Type B pancreatic cell (in vitro differentiated cells): ENCODE measurements around the gene PON1. TPM values are rescaled to one million over a fixed set of nuclear protein-coding genes. Genes with fewer than 3 reads are reported as not detected.

Experiments
- DNase-seq: peaks from one replicate; pipeline ENCODE4 v3.0.0; 2021; ENCODE audit warnings: mixed read lengths; ENCODE audit not compliant: unreplicated experiment; ENCODE audit errors: extremely low spot score
- H3K27ac Mint-ChIP-seq: 2 replicates; pipeline ENCODE4 v1.8.0; 2021; ENCODE audit warnings: mild to moderate bottlenecking, mixed read lengths
- H3K27me3 Mint-ChIP-seq: 2 replicates; pipeline ENCODE4 v1.8.0; 2021; ENCODE audit warnings: mixed read lengths
- H3K36me3 Mint-ChIP-seq: 2 replicates; pipeline ENCODE4 v1.8.0; 2021; ENCODE audit warnings: mixed read lengths
- H3K4me1 Mint-ChIP-seq: one replicate; pipeline ENCODE4 v1.8.0; 2021; ENCODE audit warnings: mixed read lengths; ENCODE audit not compliant: unreplicated experiment
- H3K4me3 Mint-ChIP-seq: 2 replicates; pipeline ENCODE4 v1.8.0; 2021; ENCODE audit warnings: mild to moderate bottlenecking, mixed read lengths
- H3K9me3 Mint-ChIP-seq: 2 replicates; pipeline ENCODE4 v1.8.0; 2021; ENCODE audit warnings: mixed read lengths
- total RNA-seq: library from RNA; stranded (reverse); gene quantifications from 2 replicates; pipeline ENCODE4 v1.2.1, GENCODE V29; 2021; ENCODE audit warnings: low replicate concordance
- TF ChIP-seq, protein P1 (sequence below): fragments of 200-600 bp; sonication (generic); conservative IDR thresholded peaks from 2 replicates; pipeline ENCODE4 v1.5.0; 2021; ENCODE audit warnings: antibody characterized with exemption, mild to moderate bottlenecking

Gene PON1
- total RNA-seq, 1 donor from 2014 or later = 0.99 TPM

DNA sequence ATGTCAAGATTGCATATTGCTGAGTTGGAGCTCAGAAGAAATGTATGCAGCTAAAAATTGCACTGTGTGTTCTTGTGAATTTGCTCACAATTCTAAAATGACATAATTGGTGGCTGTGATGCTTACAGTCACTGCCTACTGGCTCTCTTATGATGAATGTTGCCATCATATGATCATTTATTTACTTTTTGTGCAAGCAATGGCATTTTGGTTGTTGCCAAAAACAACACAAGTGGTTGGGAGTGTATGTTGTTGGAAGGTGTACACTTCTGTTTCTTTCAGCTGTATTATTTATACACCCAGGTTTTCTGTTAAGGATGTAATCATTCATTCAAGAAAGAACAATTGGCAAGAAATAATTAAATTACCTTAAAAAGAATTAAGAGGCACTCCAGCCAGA is 28.9 kb downstream of the PON1 start:
- peaks cover 11% of the 10 kb centered on the region for H3K36me3 Mint-ChIP-seq
- no peaks in the 10 kb centered on the region for H3K9me3 Mint-ChIP-seq
- no peaks in the 10 kb centered on the region for H3K27me3 Mint-ChIP-seq
- no peak for DNase-seq
- TF ChIP-seq, protein P1, sequence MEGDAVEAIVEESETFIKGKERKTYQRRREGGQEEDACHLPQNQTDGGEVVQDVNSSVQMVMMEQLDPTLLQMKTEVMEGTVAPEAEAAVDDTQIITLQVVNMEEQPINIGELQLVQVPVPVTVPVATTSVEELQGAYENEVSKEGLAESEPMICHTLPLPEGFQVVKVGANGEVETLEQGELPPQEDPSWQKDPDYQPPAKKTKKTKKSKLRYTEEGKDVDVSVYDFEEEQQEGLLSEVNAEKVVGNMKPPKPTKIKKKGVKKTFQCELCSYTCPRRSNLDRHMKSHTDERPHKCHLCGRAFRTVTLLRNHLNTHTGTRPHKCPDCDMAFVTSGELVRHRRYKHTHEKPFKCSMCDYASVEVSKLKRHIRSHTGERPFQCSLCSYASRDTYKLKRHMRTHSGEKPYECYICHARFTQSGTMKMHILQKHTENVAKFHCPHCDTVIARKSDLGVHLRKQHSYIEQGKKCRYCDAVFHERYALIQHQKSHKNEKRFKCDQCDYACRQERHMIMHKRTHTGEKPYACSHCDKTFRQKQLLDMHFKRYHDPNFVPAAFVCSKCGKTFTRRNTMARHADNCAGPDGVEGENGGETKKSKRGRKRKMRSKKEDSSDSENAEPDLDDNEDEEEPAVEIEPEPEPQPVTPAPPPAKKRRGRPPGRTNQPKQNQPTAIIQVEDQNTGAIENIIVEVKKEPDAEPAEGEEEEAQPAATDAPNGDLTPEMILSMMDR = no peak
- H3K27ac Mint-ChIP-seq = no peak overlapping the region
- no peaks in the 10 kb centered on the region for H3K4me1 Mint-ChIP-seq
- H3K4me3 Mint-ChIP-seq = no peak overlapping the region

DNA sequence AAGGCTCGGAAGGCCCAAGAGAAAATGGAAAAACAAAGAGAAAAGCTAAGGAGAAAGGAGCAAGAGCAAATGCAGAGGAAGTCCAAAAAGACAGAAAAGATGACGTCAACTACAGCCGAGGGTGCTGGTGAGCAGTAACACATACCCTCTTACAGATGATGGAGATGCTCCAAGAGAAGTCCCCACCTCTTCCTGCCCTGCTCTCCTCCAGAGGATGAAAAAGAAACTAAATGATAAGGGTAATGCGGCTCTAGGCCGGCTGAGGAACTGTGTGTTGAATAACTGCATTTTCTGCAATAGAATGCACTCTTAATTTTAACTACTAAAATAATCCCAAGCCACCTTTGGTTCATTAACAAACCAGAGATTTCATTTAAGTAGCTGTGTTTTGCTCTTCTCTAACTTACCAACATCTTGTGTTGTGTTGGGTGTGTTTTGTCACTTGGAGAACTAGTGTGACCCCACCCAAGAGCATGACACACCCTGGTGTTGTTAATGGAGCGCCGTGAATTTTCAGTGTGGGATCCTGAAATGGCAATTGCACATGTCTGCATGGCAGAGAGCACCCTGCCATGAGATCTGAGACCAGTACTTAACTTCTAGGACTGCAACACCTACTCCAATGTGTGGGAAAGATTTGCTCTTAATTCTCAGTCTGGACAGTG is 34.0 kb downstream of the PON1 start:
- Mint-ChIP-seq H3K36me3 (peaks cover 28% of the 10 kb centered on the region), H3K9me3 (no peaks in the 10 kb centered on the region), H3K27ac (no peak overlapping the region), H3K27me3 (no peaks in the 10 kb centered on the region), H3K4me1 (peaks cover 7% of the 10 kb centered on the region), H3K4me3 (no peak overlapping the region)
- no peak for DNase-seq
- TF ChIP-seq, protein P1 = no peak

DNA sequence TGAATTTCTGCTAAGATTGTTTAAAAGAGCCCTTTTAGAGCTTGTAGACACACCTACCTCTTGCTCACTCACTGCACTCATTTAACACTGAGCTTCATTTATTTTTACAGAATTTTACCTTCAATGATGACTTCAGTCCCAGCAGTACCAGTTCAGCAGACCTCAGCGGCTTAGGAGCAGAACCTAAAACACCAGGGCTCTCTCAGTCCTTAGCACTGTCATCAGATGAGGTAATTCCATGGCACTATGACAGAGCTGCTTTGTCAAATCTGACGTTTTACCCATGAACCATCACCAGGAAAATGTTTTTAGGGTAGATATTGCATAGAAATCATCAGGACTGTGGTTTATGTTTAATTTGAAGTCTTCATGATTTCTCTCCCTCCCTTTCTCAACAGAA is 38.2 kb downstream of the PON1 start:
- peaks cover 7% of the 10 kb centered on the region for H3K4me1 Mint-ChIP-seq
- TF ChIP-seq, protein P1 = no peak

DNA sequence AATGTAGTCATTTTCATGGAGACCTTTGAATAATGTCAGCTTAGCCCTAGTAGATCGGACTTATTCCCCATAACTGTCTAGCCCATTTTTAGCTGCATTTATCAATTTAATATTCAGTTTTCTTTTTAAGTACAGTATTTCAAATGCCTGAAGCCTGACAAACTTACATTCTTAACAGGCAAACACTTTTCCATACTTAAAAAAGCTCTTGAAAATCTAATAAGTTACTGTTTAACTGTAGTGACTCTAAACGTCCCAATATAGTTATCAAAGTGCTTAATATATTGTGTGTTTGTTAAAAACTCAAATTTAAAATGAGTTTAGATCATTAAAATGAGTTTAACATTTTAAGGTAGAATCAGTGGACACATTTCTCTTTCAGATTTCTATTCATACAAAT is 44.9 kb downstream of the PON1 start:
- H3K27ac Mint-ChIP-seq = no peak overlapping the region
- TF ChIP-seq, protein P1 = no peak
- H3K4me3 Mint-ChIP-seq = no peak overlapping the region
- H3K27me3 Mint-ChIP-seq = no peaks in the 10 kb centered on the region
- H3K4me1 Mint-ChIP-seq = no peaks in the 10 kb centered on the region
- no peaks in the 10 kb centered on the region for H3K36me3 Mint-ChIP-seq
- DNase-seq = no peak
- no peaks in the 10 kb centered on the region for H3K9me3 Mint-ChIP-seq

More for the DNA sequence above, 38.2 kb downstream of the PON1 start:
- Mint-ChIP-seq H3K27ac (no peak overlapping the region), H3K36me3 (peaks cover 23% of the 10 kb centered on the region), H3K27me3 (no peaks in the 10 kb centered on the region), H3K4me3 (no peak overlapping the region), H3K9me3 (no peaks in the 10 kb centered on the region)
- no peak for DNase-seq

DNA sequence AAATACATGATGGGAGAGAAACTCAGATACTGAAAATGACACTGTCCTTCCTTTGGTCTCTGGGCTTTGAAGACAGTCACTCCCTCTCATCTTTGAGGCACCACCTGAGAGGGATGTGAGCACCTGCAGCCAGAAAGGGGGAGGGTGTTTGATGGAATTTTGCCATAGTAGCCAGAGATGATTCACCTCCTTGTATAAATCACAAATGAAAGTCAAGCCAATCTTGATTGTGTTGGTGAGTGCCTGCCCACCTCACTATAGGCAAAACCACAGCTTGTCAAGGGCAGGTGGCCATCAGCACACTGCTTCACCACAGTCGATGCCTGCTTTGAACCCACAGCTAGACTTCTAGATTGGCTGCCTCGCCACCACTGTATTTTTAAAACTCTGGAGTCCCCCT is 48.2 kb downstream of the PON1 start:
- DNase-seq = no peak
- H3K27ac Mint-ChIP-seq = no peak overlapping the region

More for the DNA sequence above, 48.2 kb downstream of the PON1 start:
- no peak overlapping the region for H3K4me3 Mint-ChIP-seq
- no peaks in the 10 kb centered on the region for H3K27me3 Mint-ChIP-seq
- no peaks in the 10 kb centered on the region for H3K9me3 Mint-ChIP-seq
- TF ChIP-seq, protein P1 = no peak
- H3K4me1 Mint-ChIP-seq = no peaks in the 10 kb centered on the region
- no peaks in the 10 kb centered on the region for H3K36me3 Mint-ChIP-seq
